GM23338 (cell line): ENCODE data around the gene KIRREL3. TPM values are rescaled to one million over a fixed set of nuclear protein-coding genes. Genes with fewer than 3 reads are reported as not detected.

Experiments used
- ATAC-seq: fragments of 200-7000 bp; cut with Tn5 transposase; 3 replicates; pipeline ENCODE4 v1.9.1; 2020
- DNase-seq: peaks from one replicate; pipeline ENCODE4 v3.0.0-alpha.2; 2015; ENCODE audit warnings: low spot score
- H2AFZ ChIP-seq: fragments of 200-600 bp; sonication (generic); 2 replicates; pipeline ENCODE4 v1.8.0; 2016; ENCODE audit warnings: antibody characterized with exemption, mild to moderate bottlenecking, moderate library complexity
- H3F3A ChIP-seq: fragments of 200-600 bp; sonication (generic); replicated peaks from 2 replicates; pipeline ENCODE4 v1.8.0; 2017; ENCODE audit warnings: antibody characterized with exemption, mixed run types, low read depth
- H3K27ac ChIP-seq: fragments of 200-600 bp; sonication (generic); 2 replicates; pipeline ENCODE4 v1.6.1; 2016; ENCODE audit warnings: low read depth
- H3K27me3 ChIP-seq: fragments of 200-600 bp; sonication (generic); 2 replicates; pipeline ENCODE4 v1.8.0; 2016; ENCODE audit warnings: mild to moderate bottlenecking, mixed run types, moderate library complexity; ENCODE audit not compliant: insufficient read depth
- H3K36me3 ChIP-seq: fragments of 200-600 bp; sonication (generic); 2 replicates; pipeline ENCODE4 v1.8.0; 2016; ENCODE audit warnings: mild to moderate bottlenecking; ENCODE audit not compliant: insufficient read depth
- H3K4me1 ChIP-seq: fragments of 200-600 bp; sonication (generic); 2 replicates; pipeline ENCODE4 v1.8.0; 2016; ENCODE audit warnings: mild to moderate bottlenecking, moderate library complexity; ENCODE audit not compliant: insufficient read depth
- H3K4me2 ChIP-seq: fragments of 200-600 bp; sonication (generic); 2 replicates; pipeline ENCODE4 v1.7.1; 2017; ENCODE audit warnings: mixed run types
- H3K4me3 ChIP-seq: fragments of 200-600 bp; sonication (generic); 2 replicates; pipeline ENCODE4 v1.6.1; 2016; ENCODE audit warnings: mixed run types
- H3K79me2 ChIP-seq: fragments of 200-600 bp; sonication (generic); replicated peaks from 2 replicates; pipeline ENCODE4 v1.8.0; 2017; ENCODE audit warnings: mild to moderate bottlenecking; ENCODE audit not compliant: insufficient read depth
- H3K9me2 ChIP-seq: fragments of 200-600 bp; sonication (generic); 2 replicates; pipeline ENCODE4 v1.8.0; 2017; ENCODE audit not compliant: insufficient read depth
- H4K20me1 ChIP-seq: fragments of 200-600 bp; sonication (generic); replicated peaks from 2 replicates; pipeline ENCODE4 v1.8.0; 2017; ENCODE audit warnings: mild to moderate bottlenecking; ENCODE audit not compliant: insufficient read depth
- H3K27ac Mint-ChIP-seq: 2 replicates; pipeline ENCODE4 v1.8.0; 2020; ENCODE audit warnings: inconsistent platforms, mild to moderate bottlenecking, moderate library complexity, mixed read lengths
- H3K27me3 Mint-ChIP-seq: 3 replicates; pipeline ENCODE4 v1.8.0; 2022; ENCODE audit warnings: low read depth, mild to moderate bottlenecking, moderate library complexity, mixed read lengths, inconsistent platforms; ENCODE audit not compliant: insufficient read depth, poor library complexity
- H3K36me3 Mint-ChIP-seq: 3 replicates; pipeline ENCODE4 v1.8.0; 2021; ENCODE audit warnings: low read depth, mild to moderate bottlenecking, inconsistent platforms, moderate library complexity, mixed read lengths
- H3K4me1 Mint-ChIP-seq: 3 replicates; pipeline ENCODE4 v1.8.0; 2020; ENCODE audit warnings: mild to moderate bottlenecking, inconsistent platforms, mixed read lengths
- H3K4me3 Mint-ChIP-seq: 3 replicates; pipeline ENCODE4 v1.8.0; 2021; ENCODE audit warnings: moderate library complexity, mild to moderate bottlenecking, inconsistent platforms, mixed read lengths
- H3K9me3 Mint-ChIP-seq: 3 replicates; pipeline ENCODE4 v1.8.0; 2020; ENCODE audit warnings: moderate library complexity, mild to moderate bottlenecking, inconsistent platforms, mixed read lengths
- CREB1 ChIP-seq: fragments of 250-450 bp; sonication (Bioruptor Pico); IDR thresholded peaks from 2 replicates; pipeline ENCODE4 v1.5.0; 2020; ENCODE audit warnings: low read depth, mild to moderate bottlenecking, moderate library complexity
- EZH2 ChIP-seq: fragments of 200-600 bp; sonication (generic); IDR thresholded peaks from one replicate; pipeline ENCODE4 v1.8.0; 2017; ENCODE audit warnings: antibody characterized with exemption, mild to moderate bottlenecking, low read depth; ENCODE audit not compliant: unreplicated experiment
- EZH2phosphoT487 ChIP-seq: fragments of 200-600 bp; sonication (generic); IDR thresholded peaks from one replicate; pipeline ENCODE4 v1.8.1; 2018; ENCODE audit warnings: antibody characterized with exemption; ENCODE audit not compliant: unreplicated experiment
- NANOG ChIP-seq: IDR thresholded peaks from 2 replicates; pipeline ENCODE4 v1.6.1; 2016; ENCODE audit warnings: antibody characterized with exemption, borderline replicate concordance
- POLR2AphosphoS5 ChIP-seq: IDR thresholded peaks from 2 replicates; pipeline ENCODE4 v1.6.1; 2016; ENCODE audit warnings: antibody characterized with exemption, low read depth
- STAT1 ChIP-seq: IDR thresholded peaks from one replicate; pipeline ENCODE4 v1.6.1; 2016; ENCODE audit warnings: antibody characterized with exemption; ENCODE audit not compliant: unreplicated experiment
- ZNF114 ChIP-seq: fragments of 250-450 bp; sonication (Bioruptor Pico); IDR thresholded peaks from 2 replicates; pipeline ENCODE4 v1.5.0; 2020; ENCODE audit warnings: mild to moderate bottlenecking, moderate library complexity
- ZNF331 ChIP-seq: fragments of 250-450 bp; sonication (Bioruptor Pico); IDR thresholded peaks from 2 replicates; pipeline ENCODE4 v1.5.0; 2020; ENCODE audit warnings: low read depth, mild to moderate bottlenecking, moderate library complexity
- polyA plus RNA-seq: library from polyadenylated mRNA; unstranded; fragments of >200 nt; fragmentation: Nextera tagmentation; extraction: Ambion mirVana; gene quantifications from 2 replicates; pipeline ENCODE4 v1.2.1, GENCODE V29; 2016
- total RNA-seq: library from RNA; depleted of rRNA; stranded (reverse); fragments of >200 nt; shearing (Covaris generic); gene quantifications from 2 replicates; pipeline ENCODE4 v1.2.3, GENCODE V29; 2014
- TF ChIP-seq, protein P1 (sequence below): IDR thresholded peaks from one replicate; pipeline ENCODE4 v1.6.1; 2018; ENCODE audit warnings: antibody characterized with exemption; ENCODE audit not compliant: unreplicated experiment
- TF ChIP-seq, protein P2 (sequence below): fragments of 250-450 bp; sonication (Bioruptor Pico); IDR thresholded peaks from 2 replicates; pipeline ENCODE4 v1.5.0; 2020; ENCODE audit warnings: mild to moderate bottlenecking, moderate library complexity

KIRREL3 gene
- total and polyA plus RNA-seq, 2 experiments from 2014 or later = 0.13 to 1.5 TPM

DNA sequence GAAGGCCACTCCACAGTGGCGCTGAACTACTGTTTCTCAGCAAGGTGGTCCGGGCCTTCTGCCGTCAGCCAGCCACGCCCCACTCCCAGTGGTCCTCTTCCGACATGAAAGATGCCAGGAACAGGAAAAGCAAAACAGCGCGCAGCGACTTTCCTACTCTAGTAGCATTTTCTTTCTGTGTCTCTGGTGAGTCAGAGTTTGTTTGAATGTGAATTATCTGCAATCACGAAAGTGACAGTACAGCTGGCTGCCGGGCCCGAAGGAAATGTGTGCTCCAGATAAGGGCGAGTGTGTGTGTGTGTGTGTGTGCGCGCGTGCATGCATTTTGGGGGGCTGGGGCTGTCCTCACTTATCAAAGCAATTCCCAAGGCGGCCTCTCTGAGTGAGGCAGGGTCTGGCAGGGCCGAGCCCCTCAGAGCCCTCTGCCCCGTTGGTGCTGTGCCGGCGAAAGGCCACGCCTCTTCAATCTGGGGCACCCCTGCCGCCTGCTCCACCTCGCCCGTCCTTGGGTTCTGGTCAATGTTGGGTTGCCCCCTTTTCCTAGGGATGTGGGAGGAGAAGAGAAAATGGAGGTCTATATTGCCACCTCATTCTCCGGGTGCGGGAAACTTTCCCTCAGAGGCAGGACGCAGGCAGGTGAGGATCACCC is 288.5 kb downstream of the KIRREL3 start (continued):
- TF ChIP-seq, protein P1, sequence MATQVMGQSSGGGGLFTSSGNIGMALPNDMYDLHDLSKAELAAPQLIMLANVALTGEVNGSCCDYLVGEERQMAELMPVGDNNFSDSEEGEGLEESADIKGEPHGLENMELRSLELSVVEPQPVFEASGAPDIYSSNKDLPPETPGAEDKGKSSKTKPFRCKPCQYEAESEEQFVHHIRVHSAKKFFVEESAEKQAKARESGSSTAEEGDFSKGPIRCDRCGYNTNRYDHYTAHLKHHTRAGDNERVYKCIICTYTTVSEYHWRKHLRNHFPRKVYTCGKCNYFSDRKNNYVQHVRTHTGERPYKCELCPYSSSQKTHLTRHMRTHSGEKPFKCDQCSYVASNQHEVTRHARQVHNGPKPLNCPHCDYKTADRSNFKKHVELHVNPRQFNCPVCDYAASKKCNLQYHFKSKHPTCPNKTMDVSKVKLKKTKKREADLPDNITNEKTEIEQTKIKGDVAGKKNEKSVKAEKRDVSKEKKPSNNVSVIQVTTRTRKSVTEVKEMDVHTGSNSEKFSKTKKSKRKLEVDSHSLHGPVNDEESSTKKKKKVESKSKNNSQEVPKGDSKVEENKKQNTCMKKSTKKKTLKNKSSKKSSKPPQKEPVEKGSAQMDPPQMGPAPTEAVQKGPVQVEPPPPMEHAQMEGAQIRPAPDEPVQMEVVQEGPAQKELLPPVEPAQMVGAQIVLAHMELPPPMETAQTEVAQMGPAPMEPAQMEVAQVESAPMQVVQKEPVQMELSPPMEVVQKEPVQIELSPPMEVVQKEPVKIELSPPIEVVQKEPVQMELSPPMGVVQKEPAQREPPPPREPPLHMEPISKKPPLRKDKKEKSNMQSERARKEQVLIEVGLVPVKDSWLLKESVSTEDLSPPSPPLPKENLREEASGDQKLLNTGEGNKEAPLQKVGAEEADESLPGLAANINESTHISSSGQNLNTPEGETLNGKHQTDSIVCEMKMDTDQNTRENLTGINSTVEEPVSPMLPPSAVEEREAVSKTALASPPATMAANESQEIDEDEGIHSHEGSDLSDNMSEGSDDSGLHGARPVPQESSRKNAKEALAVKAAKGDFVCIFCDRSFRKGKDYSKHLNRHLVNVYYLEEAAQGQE = no peak

DNA sequence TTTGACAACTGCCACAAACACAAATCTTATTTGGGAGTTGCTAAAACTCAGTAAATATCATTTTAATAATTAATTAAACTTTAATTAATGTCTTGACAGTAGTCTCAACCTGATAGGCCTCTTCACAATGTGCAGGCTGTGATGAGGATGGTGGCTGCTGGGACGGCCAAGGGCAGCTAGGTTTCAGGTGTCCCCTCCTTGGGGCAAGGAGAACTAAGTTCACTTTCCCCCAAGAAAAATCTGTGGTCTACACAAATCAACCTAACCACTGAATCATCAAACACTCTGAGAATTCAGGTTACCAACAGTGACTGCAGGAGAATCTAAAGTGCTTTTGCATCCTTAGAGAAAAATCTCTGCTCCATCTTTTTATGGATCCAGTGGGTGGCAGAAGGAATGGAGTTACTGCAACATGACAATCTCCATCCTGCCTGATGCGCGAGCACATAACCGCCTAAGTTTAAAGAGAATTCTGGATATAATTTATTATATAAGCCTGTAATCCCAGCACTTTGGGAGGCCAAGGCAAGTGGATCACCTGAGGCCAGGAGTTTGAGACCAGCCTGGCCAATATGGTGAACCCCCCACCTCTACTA is 289.7 kb downstream of the KIRREL3 start:
- no peak for ATAC-seq
- Histone ChIP-seq H3K4me2 (no peak overlapping the region), H4K20me1 (no peaks in the 10 kb centered on the region), H3K79me2 (no peaks in the 10 kb centered on the region), H3K4me1 (peaks cover 19% of the 10 kb centered on the region), H3K9me2 (no peaks in the 10 kb centered on the region), H3K36me3 (no peaks in the 10 kb centered on the region), H3K4me3 (no peak overlapping the region), H2AFZ (no peak overlapping the region), H3K27ac (no peak overlapping the region), H3K27me3 (no peaks in the 10 kb centered on the region), H3F3A (no peaks in the 10 kb centered on the region)
- Mint-ChIP-seq H3K27me3 (peaks cover 8% of the 10 kb centered on the region), H3K36me3 (no peaks in the 10 kb centered on the region; the same call in 2 of the 3 replicates), H3K4me1 (peaks cover 37% of the 10 kb centered on the region), H3K27ac (no peak overlapping the region), H3K9me3 (no peaks in the 10 kb centered on the region), H3K4me3 (no peak overlapping the region)
- DNase-seq = no peak
- TF ChIP-seq EZH2 (no peak), NANOG (no peak), ZNF114 (CRISPR knock-in tag) (no peak), ZNF331 (CRISPR knock-in tag) (no peak), CREB1 (CRISPR knock-in tag) (no peak), STAT1 (no peak), POLR2AphosphoS5 (no peak), EZH2phosphoT487 (no peak)
- TF ChIP-seq, protein P2, sequence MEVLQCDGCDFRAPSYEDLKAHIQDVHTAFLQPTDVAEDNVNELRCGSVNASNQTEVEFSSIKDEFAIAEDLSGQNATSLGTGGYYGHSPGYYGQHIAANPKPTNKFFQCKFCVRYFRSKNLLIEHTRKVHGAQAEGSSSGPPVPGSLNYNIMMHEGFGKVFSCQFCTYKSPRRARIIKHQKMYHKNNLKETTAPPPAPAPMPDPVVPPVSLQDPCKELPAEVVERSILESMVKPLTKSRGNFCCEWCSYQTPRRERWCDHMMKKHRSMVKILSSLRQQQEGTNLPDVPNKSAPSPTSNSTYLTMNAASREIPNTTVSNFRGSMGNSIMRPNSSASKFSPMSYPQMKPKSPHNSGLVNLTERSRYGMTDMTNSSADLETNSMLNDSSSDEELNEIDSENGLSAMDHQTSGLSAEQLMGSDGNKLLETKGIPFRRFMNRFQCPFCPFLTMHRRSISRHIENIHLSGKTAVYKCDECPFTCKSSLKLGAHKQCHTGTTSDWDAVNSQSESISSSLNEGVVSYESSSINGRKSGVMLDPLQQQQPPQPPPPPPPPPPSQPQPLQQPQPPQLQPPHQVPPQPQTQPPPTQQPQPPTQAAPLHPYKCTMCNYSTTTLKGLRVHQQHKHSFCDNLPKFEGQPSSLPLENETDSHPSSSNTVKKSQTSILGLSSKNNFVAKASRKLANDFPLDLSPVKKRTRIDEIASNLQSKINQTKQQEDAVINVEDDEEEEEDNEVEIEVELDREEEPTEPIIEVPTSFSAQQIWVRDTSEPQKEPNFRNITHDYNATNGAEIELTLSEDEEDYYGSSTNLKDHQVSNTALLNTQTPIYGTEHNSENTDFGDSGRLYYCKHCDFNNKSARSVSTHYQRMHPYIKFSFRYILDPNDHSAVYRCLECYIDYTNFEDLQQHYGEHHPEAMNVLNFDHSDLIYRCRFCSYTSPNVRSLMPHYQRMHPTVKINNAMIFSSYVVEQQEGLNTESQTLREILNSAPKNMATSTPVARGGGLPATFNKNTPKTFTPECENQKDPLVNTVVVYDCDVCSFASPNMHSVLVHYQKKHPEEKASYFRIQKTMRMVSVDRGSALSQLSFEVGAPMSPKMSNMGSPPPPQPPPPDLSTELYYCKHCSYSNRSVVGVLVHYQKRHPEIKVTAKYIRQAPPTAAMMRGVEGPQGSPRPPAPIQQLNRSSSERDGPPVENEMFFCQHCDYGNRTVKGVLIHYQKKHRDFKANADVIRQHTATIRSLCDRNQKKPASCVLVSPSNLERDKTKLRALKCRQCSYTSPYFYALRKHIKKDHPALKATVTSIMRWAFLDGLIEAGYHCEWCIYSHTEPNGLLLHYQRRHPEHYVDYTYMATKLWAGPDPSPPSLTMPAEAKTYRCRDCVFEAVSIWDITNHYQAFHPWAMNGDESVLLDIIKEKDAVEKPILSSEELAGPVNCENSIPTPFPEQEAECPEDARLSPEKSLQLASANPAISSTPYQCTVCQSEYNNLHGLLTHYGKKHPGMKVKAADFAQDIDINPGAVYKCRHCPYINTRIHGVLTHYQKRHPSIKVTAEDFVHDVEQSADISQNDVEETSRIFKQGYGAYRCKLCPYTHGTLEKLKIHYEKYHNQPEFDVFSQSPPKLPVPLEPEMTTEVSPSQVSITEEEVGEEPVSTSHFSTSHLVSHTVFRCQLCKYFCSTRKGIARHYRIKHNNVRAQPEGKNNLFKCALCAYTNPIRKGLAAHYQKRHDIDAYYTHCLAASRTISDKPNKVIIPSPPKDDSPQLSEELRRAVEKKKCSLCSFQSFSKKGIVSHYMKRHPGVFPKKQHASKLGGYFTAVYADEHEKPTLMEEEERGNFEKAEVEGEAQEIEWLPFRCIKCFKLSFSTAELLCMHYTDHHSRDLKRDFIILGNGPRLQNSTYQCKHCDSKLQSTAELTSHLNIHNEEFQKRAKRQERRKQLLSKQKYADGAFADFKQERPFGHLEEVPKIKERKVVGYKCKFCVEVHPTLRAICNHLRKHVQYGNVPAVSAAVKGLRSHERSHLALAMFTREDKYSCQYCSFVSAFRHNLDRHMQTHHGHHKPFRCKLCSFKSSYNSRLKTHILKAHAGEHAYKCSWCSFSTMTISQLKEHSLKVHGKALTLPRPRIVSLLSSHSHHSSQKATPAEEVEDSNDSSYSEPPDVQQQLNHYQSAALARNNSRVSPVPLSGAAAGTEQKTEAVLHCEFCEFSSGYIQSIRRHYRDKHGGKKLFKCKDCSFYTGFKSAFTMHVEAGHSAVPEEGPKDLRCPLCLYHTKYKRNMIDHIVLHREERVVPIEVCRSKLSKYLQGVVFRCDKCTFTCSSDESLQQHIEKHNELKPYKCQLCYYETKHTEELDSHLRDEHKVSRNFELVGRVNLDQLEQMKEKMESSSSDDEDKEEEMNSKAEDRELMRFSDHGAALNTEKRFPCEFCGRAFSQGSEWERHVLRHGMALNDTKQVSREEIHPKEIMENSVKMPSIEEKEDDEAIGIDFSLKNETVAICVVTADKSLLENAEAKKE (CRISPR knock-in tag) = no peak
- TF ChIP-seq, protein P1 = no peak
